ENCODE measurements around the gene LSM7.

Gene LSM7

DNA sequence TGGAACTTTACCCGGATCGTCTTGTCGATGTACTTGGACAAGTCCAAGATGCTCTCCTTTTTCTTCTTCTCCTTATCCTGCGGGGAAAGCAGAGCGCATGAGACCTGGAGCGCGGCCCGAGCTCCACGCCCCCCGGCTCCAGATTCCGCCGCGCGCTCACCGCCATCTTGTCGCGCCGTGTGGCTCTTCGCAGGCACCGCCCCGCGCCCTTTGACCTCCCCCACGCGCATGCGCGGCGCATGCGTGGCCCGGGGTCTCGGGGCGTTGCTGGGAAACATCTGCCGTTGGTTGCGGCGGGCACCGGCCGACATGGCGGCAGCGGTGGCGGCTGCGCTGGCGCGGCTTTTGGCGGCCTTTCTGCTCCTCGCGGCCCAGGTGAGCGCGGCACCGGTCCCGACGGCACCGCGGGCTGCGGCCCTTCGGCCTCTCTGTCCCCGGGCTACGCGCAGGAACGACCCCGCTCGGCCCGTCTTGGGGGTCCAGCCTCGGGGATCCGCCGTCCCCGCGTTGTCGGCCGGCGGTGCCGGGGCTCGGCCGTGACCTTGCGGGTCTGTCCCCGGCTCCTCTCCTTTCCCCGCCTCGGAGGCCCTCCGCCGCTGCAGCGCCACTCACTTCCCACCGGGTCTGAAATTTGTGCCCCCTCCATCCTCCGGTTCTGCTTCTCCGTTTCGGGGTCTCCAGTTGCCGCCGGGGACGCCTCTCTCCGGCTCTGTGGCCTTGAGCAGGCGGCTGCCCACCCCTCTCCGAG lies at the start of gene LSM7, which contains the start of gene SPPL2B:
Gene LSM7 (minus strand): TSS at position 186 of the 748 bp plus-strand sequence. CDS start 20 bp downstream, at position 166.
Gene SPPL2B (plus strand): TSS at position 284 of the 748 bp plus-strand sequence. CDS start 26 bp downstream, at position 310.
- peak; percentile 92 for DNase-seq

DNA sequence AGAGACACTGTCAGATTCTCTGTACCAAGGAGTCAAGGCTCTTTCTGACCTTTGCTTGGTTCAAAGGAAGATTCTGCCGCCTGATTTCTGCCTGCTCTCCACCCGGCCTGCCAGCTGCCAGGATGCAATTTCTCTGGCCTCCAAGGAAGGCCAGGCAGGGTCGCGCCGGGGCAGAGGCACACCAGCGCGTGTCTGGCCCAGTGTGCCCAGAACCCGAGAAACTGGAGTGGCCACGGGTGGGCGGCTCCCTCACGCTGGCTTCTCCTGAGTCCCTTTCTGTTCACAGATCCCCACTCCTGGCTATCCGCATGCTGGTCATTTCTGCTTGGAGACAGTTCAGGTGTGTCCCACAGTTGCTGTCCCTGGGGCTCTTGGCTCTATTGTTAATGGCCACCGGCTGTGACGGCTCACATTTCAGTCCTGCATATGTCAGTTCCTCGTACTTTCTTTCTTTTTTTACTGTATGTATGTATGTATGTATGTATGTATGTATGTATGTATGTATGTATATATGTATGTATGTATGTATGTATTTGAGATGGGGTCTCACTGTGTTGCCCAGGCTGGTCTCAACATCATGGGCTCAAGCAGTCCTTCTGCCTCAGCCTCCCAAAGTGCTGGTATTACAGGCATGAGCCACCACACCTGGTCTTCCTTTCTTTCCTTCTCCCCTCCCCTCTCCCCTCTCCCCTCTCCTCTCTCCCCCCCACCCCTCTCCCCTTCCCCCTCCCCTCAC lies 48.6 kb upstream of the LSM7 start:
- no peak for DNase-seq

DNA sequence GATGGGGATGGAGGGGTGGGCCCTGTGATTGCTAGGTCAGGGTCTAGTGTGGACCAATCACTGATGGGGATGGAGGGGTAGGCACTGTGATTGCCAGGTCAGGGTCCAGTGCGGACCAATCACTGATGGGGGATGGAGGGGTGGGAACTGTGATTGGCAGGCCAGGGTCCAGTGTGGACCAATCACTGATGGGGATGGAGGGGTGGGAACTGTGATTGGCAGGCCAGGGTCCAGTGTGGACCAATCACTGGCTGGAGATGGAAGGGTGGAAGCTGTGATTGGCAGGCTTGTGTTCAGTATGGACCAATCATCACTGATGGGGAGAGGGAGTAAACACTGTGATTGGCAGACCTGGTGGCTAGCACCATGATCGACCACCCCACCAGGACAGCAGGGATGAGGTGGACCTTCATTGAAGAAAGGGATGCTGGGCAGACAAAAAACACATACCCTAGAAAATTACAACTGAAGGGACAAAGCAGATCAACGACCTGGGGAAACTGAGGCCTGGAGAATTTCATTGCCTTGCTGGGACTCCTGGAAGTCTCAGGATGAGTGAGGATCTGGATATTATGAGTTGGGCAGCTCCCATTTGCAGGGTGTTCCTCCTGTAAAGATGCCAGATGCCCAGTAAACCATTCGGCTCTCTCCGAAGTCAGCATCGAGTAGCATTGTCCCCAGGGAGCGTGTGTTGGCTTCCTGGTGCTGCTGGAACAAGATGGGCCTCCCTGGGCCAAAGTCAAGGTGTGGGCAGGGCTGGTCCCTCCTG lies 47.2 kb upstream of the LSM7 start:
- no peak for DNase-seq

DNA sequence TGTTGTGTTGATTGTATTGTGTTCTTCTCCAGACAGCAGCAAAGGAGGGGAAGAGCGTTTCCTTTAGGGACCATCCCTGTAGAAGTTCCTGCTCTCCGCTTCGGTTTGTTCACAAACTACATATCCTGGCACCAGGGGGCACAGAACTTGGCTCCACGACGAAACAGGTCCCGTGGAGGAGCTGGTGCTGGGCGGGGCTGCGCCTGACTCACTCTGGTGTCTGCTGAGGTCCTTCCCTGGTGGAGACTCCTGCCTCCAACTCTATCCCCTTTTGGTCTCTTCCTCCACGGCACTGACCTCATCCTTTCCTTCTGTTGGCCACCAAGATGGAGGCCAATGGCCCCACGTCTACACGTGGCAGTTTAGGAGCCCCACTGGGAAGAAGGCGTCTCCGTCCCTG lies 46.4 kb upstream of the LSM7 start:
- peak; percentile 10 for DNase-seq

DNA sequence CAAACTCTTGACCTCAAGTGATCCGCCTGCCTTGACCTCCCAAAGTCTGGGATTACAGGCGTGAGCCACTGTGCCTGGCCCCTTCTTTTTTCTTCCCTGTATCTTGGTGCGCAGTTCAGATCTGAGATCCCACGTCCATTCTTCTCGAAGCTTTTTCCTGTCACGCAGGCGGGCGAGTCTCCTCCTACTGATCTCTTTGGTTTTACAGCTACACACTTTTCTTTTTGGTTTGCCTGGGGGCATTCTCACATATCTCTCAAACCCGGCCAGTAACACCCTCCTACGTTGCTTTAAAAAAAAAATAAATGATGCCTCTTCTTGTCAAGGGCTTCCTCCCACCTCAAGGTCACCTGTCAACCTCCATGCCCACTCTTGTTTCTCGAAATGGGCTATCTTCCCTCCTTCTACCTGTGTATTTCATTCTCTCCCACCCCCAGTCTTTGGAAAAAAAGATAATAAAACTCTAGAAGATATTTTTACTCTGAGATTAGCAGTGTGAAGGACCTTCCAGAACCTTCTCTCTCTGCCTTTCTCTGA lies 43.8 kb upstream of the LSM7 start:
- no peak for DNase-seq

DNA sequence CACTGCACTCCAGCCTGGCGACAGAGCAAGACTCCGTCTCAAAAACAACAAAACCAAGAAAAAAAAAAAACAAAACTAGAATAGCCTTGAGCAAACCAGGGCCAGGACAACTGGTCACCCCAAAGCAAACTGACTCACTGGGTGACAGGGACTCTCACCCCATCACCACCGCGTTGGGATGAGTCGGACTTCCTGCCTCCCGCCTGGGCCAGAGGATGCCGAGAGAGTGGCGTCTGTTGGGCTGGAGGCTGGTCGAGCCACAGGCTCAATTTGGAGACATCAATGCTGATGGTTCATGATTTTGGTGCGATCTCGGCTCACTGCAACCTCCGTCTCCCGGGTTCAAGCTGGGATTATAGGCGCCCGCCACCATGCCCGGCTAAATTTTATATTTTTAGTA lies 43.3 kb upstream of the LSM7 start:
- DNase-seq: peak; percentile 59

DNA sequence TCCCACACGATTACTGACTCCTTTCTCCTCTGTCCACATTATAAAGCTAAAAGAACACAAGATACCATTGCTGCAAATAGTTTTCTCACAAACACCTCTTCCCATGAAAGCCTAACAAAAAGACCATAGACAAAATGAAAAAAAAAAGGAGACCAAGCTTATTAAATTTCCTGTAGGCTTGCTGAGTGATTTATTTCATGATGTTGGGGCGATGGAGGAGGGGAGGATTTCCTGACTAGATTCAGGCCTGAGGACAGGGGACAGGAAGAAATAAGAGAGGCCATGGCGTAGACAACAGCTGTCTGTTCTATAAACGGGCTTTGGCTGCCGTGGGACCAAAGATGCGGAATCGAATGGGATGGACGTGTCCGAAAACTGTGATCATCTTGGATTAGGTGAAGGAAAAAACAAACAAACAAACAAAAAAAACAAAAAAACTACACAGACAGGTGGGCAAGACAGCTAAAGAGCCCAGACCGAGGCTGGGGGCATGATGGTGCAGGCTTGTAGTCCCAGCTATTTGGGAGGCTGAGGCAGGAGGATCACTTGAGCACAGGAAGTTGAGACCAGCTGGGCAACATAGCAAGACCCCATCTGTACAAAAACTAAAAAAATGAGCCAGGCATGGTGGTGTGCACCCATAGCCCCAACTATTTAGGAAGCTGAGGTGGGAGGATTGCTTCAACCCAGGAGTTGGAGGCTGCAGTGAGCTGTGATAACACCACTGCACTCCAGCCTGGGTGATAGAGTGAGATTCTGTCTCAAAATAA lies 37.0 kb upstream of the LSM7 start:
- DNase-seq: no peak

DNA sequence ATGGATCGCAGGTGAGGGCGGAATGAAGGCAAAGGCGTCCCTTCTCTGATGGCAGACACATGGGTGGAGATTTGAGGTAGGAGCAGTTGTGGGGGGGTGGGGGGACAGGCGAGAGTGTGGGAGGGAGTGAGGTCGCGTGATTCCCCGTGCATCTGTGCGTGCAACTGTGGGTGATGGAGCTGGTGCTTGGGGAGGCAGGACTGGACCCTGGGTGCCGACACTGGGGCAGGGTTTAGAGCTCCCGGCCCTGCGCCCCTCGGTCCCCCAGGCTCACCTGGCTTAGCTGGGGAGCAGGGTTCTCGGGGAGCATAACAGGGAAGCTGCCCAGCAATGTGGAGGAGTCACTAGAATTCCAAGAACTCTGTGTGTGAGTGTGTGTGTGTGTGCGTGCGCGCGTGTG lies 35.0 kb upstream of the LSM7 start:
- DNase-seq: no peak

DNA sequence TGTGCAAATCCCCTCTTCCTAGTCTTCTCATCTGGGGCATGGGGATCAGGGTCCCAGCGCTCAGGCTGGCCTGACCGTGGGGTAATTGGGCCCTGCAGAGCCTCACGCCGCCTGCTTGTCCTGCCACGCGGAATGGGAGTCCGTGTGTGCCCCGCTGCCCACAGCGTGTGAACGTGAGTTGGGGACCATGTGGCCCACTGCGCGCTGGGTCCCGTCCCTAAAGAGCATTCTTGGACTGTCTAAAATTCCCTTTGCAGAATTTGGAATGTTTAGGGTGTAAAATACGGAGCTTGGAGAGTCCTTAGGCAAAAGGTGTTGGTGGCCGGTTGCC lies 34.5 kb upstream of the LSM7 start:
- DNase-seq: no peak

DNA sequence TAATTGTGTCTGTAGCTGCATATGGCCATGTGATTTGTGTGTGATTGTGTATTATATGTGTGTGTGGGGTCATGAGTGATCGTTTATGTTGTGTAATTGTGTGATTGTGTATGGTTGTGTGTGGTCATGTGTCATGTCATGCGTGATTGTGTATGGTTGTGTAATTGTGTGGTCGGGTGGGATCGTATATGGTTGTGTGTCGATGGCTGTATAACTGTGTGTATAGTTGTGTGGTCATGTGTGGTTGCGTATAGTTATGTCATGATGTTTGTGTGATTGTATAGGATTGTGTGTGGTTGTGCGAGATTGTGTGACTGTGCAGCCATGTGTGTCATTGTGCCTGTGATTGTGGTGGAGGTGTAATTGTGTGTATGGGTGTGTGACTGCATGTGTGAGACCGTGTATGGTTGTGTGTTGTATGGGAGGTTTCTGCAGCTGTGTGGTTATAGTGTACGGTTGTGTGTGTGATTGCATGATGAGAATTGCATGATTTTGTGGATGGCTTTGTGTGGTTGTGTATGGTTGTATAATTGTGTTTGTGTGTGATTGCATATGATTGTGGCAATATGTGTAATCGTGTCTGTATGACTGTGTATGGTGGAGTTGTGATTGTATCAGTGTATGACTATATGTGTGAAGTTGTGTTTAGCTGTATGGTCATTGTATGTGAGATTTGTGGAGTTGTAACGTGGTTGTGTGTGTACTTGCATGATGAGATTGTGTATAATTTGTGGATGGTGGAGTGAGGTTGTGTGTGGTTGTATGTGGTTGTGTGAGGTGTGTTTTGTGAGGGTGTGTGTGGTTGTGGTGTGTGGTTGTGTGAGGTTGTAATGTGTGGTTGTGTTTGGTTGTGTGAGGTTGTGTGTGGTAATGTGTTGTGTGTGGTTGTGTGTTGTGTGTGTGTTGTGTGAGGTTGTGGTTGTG lies 33.9 kb upstream of the LSM7 start:
- no peak for DNase-seq

DNA sequence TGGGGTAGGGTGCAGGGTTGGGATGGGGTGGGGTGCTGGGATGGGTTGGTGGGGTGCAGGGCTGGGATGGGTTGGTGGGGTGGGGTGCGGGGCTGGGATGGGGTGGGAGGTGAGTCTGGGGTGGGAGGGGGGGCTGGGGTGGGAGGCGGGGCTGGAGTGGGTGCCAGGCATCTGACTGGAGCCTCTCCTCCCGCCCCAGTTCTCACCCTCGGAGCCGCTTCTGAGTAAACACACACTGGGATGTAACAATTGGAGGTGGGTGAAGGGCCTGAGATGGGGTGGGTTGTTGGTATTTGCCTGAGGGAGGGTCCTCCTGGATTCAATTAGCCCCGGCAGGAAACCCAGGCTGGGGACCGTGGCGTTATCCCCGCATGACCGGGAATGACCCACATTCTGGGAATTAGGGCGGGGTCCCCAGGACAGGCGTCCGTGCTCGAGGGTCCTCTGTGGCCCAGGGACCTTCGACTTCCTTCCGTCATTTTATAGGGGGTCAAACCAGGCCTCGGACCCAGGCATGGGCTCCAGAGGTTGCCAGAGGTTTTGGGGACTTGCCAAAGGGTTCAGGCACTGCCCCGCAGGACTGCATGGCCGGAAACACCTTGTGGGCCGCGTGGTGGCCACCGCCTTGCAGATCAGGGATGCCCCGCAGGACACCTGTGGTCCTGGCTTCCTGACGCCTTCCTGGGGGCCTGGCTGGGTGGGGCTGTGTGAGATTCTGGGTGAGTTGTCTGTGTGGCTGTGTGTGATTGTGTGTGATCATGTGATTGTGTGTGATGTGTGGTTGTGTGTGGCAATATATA lies 33.1 kb upstream of the LSM7 start:
- DNase-seq: no peak

DNA sequence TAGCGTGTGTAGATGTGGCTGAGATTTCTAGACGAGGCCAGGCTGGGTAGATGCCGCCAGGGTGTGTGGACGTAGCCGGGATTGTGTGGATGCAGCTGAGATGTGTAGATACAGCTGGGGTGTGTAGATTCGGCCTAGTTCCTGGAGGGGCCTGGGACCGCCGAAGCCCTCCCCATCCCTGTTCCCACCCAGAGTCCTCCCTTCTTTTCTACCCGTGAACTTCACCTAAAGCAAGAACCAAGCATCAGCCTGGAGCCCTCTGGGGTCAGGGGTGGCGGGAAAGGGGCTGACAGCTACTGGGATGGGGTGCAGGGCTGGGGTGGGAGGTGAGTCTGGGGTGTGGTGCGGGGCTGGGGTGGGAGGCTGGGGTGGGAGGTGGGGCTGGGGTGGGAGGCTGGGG lies 32.4 kb upstream of the LSM7 start:
- no peak for DNase-seq

DNA sequence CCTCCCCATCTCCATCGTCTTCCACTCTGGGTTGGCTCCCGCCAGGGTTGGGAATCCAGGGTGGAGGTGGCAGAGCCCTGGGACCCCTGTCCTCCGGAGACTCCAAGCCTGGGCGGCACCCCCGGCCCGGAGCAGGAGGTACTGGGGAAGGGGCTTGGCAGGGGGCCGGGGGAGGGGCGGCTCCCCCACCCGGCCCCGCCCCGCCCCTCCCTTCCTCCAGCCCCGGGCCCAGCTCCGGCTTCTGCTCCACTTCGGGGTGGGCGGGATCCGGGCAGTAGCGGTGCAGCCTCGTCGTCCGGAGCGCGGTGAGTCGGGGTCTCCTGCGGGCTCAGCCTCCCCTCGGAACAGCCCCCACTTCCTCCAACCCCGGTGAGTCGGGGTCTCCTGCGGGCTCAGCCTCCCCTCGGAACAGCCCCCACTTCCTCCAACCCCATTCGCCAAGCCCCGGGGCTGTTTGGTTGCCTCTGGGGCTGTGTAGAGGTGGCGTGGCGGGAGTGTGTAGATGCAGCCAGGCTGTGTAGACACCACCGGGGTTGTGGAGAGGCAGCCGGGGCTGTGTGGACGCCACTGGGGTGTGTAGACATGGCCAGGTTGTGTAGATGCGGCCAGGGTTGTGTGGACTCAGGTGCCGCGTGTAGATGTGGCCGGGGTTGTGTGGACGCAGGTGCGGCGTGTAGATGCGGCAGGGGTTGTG lies 31.8 kb upstream of the LSM7 start, which contains the start of gene TMPRSS9:
Gene TMPRSS9 (plus strand): TSS at position 274 of the 694 bp plus-strand sequence. CDS start 29,521 bp downstream, outside the sequence.
- no peak for DNase-seq

DNA sequence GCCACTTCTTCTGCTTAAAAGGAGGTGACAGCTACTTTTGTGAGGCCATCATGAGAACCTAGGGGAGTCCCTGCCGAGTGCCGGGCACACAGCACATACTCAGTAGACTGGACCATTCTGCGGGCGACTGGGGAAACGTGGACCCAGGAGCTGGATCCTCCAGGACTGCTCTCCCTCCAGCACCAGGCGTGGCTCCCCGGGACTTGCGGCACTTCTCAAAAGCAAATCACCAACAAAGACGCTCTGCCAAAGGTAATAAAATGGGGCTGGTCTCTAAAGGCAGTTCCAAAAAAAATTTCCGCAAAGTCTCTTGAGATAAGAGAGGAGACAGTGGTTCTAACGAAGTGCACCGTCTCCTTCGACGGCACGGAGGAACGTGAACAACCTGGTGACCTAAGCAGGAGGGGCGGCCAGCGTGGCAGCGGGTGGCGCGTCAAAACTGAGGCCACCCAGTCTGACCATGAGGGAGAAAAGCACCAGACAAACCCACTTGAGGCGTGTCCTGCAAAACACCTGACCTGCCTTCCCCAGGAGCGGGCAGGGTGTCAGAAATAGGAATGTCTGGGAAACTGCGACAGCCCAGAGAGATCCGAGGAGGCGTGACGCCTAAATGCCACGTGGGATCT lies 30.3 kb upstream of the LSM7 start:
- no peak for DNase-seq

DNA sequence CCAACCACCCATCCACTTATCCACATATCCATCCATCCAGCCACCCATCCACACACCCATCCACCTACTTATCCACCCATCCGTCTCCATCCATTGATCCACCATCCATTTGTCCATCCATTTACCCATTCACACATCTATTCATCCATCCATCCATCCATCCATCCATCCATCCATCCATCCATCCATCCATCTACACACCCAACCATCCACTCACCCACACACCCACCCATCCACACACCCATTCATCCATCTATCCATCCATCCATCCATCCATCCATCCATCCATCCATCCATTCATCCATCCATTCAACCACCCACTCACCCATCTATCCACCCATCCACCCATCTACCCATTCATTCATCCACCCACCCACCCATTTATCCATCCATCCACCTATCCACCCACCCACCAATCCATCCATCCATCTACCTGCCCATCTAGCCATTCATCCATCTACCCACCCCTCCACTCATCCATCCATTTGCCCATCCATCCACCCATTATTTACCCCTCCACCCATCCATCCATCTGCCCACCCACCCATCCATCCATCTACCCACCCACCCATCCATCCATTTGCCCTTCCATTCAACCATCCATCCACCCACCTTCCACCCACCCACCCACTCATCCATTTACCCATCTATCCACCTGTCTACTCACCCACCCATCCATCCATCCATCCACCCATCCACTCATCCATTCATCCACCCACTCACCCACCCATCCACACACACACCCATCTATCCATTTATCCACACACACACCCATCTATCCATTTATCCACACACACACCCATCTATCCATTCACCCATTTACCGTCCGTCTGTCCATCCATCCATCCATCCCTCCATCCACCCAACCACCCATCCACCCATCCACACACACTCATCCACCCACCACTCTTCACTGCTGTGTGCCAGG lies 29.2 kb upstream of the LSM7 start:
- DNase-seq: no peak

DNA sequence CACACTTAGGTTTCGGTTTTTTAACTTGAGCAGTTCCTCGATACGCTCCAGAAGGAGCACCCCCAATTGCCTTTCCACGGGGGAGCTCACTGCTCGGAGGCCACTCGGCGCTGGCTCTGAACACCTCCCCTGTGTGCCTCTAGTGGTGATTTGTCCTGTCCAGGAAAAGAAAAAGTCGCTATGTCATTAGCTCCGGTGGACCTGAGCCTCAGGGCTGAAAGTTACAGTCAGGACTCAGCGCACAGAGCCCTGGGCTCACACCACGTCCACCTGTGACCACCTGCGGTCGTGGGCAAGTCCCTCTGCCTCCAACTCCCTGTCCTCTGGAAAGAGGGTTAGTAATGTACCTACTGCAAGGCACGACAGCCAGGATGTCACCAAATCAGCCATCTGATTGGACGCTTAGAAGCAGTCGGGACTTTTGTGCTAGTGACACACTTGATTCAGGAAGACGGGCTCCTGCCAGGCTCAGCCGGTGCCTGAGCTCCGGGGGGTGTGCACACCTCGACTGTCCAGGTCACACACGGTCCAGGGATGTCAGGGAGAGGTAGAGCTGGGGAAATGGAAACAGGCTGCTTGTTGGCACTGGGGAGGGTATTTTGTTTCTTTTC lies 27.8 kb upstream of the LSM7 start:
- DNase-seq: no peak

DNA sequence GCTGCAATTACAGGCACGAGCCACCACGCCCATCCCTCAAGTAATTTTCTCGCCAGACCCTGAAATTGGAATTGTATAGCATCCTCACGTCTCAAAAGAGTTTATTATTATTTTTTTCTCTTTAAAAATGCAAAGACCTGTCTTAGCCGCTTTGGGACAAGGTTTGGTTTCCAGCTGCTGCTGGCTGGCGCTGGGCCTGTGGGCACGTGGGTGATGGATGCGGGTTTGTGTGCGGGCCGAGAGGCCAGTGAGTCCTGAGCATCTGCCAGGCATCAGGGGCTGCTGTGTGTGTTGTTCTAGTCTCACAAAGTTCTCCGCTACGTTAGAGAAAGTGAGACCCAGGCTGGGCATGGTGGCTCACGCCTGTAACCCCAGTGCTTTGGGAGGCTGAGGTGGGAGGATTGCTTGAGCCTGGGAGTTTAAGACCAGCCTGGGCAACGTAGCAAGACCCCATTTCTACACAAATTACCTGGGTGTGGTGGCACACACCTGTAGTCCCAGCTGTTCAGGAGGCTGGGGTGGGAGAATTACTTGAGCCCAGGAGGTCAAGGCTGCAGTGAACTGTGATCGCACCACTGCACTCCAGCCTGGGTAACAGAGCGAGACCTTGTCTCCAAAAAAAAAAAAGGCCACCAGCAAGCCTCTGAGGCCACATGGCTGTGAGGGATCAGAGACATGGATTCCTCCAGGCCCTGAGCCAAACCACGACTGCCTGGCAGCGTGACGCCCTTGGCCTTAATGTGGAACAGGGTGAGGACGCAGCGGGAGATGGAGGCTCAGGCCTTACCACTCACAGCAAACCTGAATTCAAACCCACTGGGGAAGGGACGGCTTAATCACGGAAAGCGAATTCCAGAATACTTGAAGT lies 27.0 kb upstream of the LSM7 start:
- no peak for DNase-seq

Data from inflammatory macrophage treated with lipopolysaccharide for 4 hours (primary cell).